ENCODE data around the gene PDXK. TPM values are rescaled to one million over a fixed set of nuclear protein-coding genes. Genes with fewer than 3 reads are reported as not detected.
"Not testable (repeated sequence)": the region's sequence is repeated elsewhere in the genome, so short reads cannot be mapped to it uniquely, and the experiment has no call there.

PDXK gene
- total RNA-seq, 1 donor from 2014 or later, result 72.0 TPM

GRCh38 chr21:43702785-43703034 is 16.2 kb upstream of the PDXK start:
- no peak overlapping the region for H3K4me3 Mint-ChIP-seq (ENCODE audit: unreplicated experiment)
- no peaks in the 10 kb centered on the region for H3K9me3 Mint-ChIP-seq (ENCODE audit: unreplicated experiment)
- H3K4me1 Mint-ChIP-seq (ENCODE audit: unreplicated experiment), result peaks cover 8% of the 10 kb centered on the region
- H3K36me3 Mint-ChIP-seq (ENCODE audit: low read depth, unreplicated experiment), result no peaks in the 10 kb centered on the region
- peaks cover 3% of the 10 kb centered on the region for H3K27me3 Mint-ChIP-seq (ENCODE audit: unreplicated experiment)
- DNase-seq (ENCODE audit: low spot score), result no peak
- no peak overlapping the region for H3K27ac Mint-ChIP-seq (ENCODE audit: unreplicated experiment)
- TF ChIP-seq, protein P1, sequence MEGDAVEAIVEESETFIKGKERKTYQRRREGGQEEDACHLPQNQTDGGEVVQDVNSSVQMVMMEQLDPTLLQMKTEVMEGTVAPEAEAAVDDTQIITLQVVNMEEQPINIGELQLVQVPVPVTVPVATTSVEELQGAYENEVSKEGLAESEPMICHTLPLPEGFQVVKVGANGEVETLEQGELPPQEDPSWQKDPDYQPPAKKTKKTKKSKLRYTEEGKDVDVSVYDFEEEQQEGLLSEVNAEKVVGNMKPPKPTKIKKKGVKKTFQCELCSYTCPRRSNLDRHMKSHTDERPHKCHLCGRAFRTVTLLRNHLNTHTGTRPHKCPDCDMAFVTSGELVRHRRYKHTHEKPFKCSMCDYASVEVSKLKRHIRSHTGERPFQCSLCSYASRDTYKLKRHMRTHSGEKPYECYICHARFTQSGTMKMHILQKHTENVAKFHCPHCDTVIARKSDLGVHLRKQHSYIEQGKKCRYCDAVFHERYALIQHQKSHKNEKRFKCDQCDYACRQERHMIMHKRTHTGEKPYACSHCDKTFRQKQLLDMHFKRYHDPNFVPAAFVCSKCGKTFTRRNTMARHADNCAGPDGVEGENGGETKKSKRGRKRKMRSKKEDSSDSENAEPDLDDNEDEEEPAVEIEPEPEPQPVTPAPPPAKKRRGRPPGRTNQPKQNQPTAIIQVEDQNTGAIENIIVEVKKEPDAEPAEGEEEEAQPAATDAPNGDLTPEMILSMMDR (IDR thresholded peaks at IDR 0.05; ENCODE audit: unreplicated experiment), result no peak

DNA sequence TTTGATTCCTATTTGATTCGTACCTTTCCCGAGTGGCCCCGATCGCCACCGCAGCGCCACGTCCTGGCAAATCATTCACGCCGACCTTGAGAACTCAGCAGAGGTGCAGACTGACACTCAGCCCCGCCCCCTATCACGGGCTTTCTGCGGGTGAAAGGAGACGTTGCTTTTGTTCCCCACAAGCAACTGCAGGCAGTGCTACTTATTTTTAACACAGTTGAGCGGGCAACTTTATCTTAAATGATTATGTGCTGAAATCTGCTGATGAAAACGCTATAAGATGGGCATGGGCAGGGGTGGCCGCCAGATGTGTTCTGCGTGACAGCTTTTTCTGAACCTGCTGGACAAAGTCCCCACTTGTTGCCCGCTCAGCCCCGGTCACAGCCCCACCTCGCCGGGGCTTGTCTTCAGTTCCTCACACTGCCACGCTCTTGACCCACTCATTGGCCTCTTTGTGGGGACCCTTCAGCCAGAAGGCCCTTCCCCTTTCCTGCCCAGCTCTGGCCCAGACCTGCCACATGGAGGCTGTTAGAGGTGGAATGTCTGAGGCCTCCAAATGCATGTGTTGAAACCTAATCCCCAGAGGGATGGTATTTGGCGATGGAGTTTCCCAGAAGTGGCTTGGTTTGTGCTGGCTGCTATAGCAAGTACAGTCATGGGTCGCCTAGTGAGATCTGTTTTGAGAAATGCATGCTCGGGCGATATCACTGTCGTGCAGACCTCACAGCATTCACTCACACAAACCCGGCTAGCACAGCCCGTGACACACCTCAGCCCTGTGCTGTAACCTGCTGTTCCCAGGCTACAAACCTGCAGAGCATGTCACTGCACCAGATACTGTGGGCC is 15.7 kb upstream of the PDXK start:
- H3K36me3 Mint-ChIP-seq (ENCODE audit: low read depth, unreplicated experiment), result no peaks in the 10 kb centered on the region
- TF ChIP-seq, protein P1 (IDR thresholded peaks at IDR 0.05; ENCODE audit: unreplicated experiment), result no peak
- H3K27me3 Mint-ChIP-seq (ENCODE audit: unreplicated experiment), result peaks cover 2% of the 10 kb centered on the region
- H3K9me3 Mint-ChIP-seq (ENCODE audit: unreplicated experiment), result no peaks in the 10 kb centered on the region
- DNase-seq (ENCODE audit: low spot score), result no peak
- peaks cover 8% of the 10 kb centered on the region for H3K4me1 Mint-ChIP-seq (ENCODE audit: unreplicated experiment)
- no peak overlapping the region for H3K4me3 Mint-ChIP-seq (ENCODE audit: unreplicated experiment)
- H3K27ac Mint-ChIP-seq (ENCODE audit: unreplicated experiment), result no peak overlapping the region

GRCh38 chr21:43707462-43707861 is 11.5 kb upstream of the PDXK start:
- H3K9me3 Mint-ChIP-seq (ENCODE audit: unreplicated experiment), result no peaks in the 10 kb centered on the region
- peaks cover 3% of the 10 kb centered on the region for H3K27me3 Mint-ChIP-seq (ENCODE audit: unreplicated experiment)
- H3K36me3 Mint-ChIP-seq (ENCODE audit: low read depth, unreplicated experiment), result no peaks in the 10 kb centered on the region
- no peak overlapping the region for H3K4me3 Mint-ChIP-seq (ENCODE audit: unreplicated experiment)
- no peak for DNase-seq (ENCODE audit: low spot score)
- H3K4me1 Mint-ChIP-seq (ENCODE audit: unreplicated experiment), result peaks cover 8% of the 10 kb centered on the region
- TF ChIP-seq, protein P1 (IDR thresholded peaks at IDR 0.05; ENCODE audit: unreplicated experiment), result no peak
- no peak overlapping the region for H3K27ac Mint-ChIP-seq (ENCODE audit: unreplicated experiment)

DNA sequence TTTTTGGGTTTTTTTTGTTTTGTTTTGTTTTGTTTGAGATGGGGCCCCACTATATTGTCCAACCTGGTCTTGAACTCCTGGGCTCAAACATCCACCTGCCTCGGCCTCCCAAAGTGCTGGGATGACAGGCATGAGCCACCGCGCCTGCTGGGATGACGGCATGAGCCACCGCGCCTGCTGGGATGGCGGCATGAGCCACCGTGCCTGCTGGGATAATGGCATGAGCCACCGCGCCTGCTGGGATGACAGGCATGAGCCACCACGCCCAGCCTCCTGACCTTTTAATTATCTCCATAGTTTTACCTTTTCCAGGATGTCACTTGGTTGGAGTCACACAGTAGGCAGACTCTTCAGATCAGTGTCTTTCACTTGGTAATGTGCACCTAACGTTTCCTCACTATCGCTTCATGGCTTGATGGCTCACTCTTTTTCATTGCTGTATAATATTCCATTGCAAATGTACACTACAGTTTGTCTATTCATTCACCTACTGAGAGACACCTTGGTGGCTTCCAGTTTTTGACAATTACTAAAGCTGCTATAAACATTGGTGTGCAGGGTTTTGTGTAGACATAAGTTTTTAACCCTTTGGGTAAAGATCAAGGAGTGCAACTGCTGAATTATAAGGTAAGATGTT is 10.1 kb upstream of the PDXK start:
- no peak for DNase-seq (ENCODE audit: low spot score)
- no peak overlapping the region for H3K4me3 Mint-ChIP-seq (ENCODE audit: unreplicated experiment)
- TF ChIP-seq, protein P1 (IDR thresholded peaks at IDR 0.05; ENCODE audit: unreplicated experiment), result no peak
- peaks cover 3% of the 10 kb centered on the region for H3K27me3 Mint-ChIP-seq (ENCODE audit: unreplicated experiment)
- no peaks in the 10 kb centered on the region for H3K9me3 Mint-ChIP-seq (ENCODE audit: unreplicated experiment)
- H3K36me3 Mint-ChIP-seq (ENCODE audit: low read depth, unreplicated experiment), result no peaks in the 10 kb centered on the region
- no peaks in the 10 kb centered on the region for H3K4me1 Mint-ChIP-seq (ENCODE audit: unreplicated experiment)
- H3K27ac Mint-ChIP-seq (ENCODE audit: unreplicated experiment), result no peak overlapping the region

DNA sequence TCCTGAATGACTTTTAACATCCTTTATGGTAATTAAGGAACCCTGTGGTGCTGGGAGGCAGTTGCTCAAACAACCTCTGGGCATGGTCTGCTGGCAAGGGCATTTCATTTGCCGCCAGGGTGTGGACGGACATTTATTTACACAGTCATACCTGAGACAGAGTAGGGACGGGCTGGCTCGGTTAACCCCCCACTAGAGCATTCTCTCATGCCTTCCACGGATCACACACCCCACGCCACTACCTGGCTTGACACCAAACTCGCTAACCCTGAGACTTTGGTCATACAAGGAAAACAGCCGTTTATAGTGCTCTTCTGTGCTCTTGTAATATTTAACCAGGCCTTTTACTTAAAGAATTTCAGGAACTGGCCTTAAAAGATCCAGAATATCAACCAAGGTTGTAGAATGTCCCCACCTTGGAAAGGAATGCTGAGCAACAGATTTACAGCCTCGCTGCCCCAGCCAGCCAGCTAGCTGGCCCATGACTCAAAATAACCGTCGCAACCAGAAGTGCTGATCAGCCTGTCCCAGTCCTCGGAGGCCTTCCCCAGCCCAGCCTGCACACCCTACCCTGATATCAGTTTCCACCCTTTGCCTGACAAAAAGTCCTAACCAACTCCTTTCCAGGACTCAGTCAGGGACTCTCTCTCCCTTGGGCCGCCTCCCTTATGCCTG is 6.5 kb upstream of the PDXK start:
- TF ChIP-seq, protein P1 (IDR thresholded peaks at IDR 0.05; ENCODE audit: unreplicated experiment), result no peak
- DNase-seq (ENCODE audit: low spot score), result no peak
- no peaks in the 10 kb centered on the region for H3K4me1 Mint-ChIP-seq (ENCODE audit: unreplicated experiment)
- no peaks in the 10 kb centered on the region for H3K9me3 Mint-ChIP-seq (ENCODE audit: unreplicated experiment)
- H3K27ac Mint-ChIP-seq (ENCODE audit: unreplicated experiment), result no peak overlapping the region
- no peak overlapping the region for H3K4me3 Mint-ChIP-seq (ENCODE audit: unreplicated experiment)
- no peaks in the 10 kb centered on the region for H3K36me3 Mint-ChIP-seq (ENCODE audit: low read depth, unreplicated experiment)
- peaks cover 7% of the 10 kb centered on the region for H3K27me3 Mint-ChIP-seq (ENCODE audit: unreplicated experiment)

DNA sequence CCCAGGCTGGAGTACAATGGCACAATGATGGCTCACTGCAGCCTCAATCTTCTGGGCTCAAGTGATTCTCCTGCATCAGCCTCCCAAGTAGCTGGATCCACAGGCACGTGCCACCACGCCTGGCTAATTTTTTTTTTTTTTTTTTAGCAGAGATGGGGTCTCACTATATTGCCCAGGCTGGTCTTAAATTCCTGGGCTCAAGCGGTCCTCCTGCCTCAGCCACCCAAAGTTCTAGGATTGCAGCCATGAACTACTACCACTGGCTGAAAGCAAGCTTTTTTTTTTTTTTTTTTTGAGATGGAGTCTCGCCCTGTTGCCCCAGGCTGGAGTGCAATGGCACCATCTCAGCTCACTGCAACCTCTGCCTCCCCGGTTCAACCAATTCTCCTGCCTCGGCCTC is 5.8 kb upstream of the PDXK start:
- not testable (repeated sequence) for H3K4me1 Mint-ChIP-seq (ENCODE audit: unreplicated experiment); DNase-seq (ENCODE audit: low spot score); H3K4me3 Mint-ChIP-seq (ENCODE audit: unreplicated experiment); H3K27ac Mint-ChIP-seq (ENCODE audit: unreplicated experiment); H3K9me3 Mint-ChIP-seq (ENCODE audit: unreplicated experiment); H3K36me3 Mint-ChIP-seq (ENCODE audit: low read depth, unreplicated experiment)
- peaks cover 12% of the 10 kb centered on the region for H3K27me3 Mint-ChIP-seq (ENCODE audit: unreplicated experiment)

Measured in endothelial cell (in vitro differentiated cells).